Thyroid gland (tissue), 4 donors: ENCODE measurements around the gene AHSG. TPM values are rescaled to one million over a fixed set of nuclear protein-coding genes. Genes with fewer than 3 reads are reported as not detected.

Experiments
- DNase-seq, 2 donors: peaks; one replicate each; pipeline ENCODE4 v3.0.0-alpha.2; 2019
- H3K27ac ChIP-seq, 3 donors: fragments of 200-600 bp; sonication (generic); 1 replicate in 2 of 3; 2 replicates in 1 of 3; pipeline ENCODE4 v1.5.1; 2016 to 2019; ENCODE audit warnings: mild to moderate bottlenecking in 1 of 3, moderate library complexity in 1 of 3
- H3K27me3 ChIP-seq: fragments of 200-600 bp; sonication (generic); one replicate; pipeline ENCODE4 v1.5.1; 2019
- H3K36me3 ChIP-seq, 2 donors: fragments of 200-600 bp; sonication (generic); one replicate each; pipeline ENCODE4 v1.5.1; 2016 to 2019
- H3K4me1 ChIP-seq, 2 donors: fragments of 200-600 bp; sonication (generic); one replicate each; pipeline ENCODE4 v1.5.1; 2017 to 2019
- H3K4me3 ChIP-seq, 3 donors: fragments of 200-600 bp; sonication (generic); replicated peaks in 1 of 3; 1 replicate in 2 of 3; 2 replicates in 1 of 3; pipeline ENCODE4 v1.5.1; 2016; ENCODE audit warnings: mild to moderate bottlenecking in 1 of 3
- H3K9me3 ChIP-seq: fragments of 200-600 bp; sonication (generic); one replicate; pipeline ENCODE4 v1.5.1; 2017
- CTCF ChIP-seq, 6 experiments: fragments of 200-600 bp in 3 of 6; fragments of 450-650 bp in 3 of 6; sonication (generic) in 3 of 6; IDR thresholded peaks; one replicate each; pipeline ENCODE4 v1.5.1; 2016 to 2019; ENCODE audit warnings: antibody characterized with exemption in 6 of 6, mild to moderate bottlenecking in 2 of 6, inconsistent platforms in 1 of 6, moderate library complexity in 1 of 6
- POLR2A ChIP-seq, 2 donors: fragments of 450-650 bp; IDR thresholded peaks; one replicate each; pipeline ENCODE4 v1.6.1; 2017; ENCODE audit warnings: antibody characterized with exemption in 2 of 2, mild to moderate bottlenecking in 2 of 2, moderate library complexity in 1 of 2
- WGBS, 2 donors: methylation state at CpG; one replicate each; pipeline ENCODE4 v1.1.5; 2017; 5-methylcytosine and 5-hydroxymethylcytosine counted together
- intact Hi-C: fragments of 100-400 bp; cut with DNase I; formaldehyde crosslinking; loops from one replicate; pipeline ENCODE4 v1.15.1; 2023
- total RNA-seq, 4 donors: library from RNA; depleted of rRNA; stranded (reverse); fragments of >200 nt; gene quantifications; one replicate each; pipeline ENCODE4 v1.2.3, GENCODE V29; 2016

AHSG gene
- total RNA-seq, 4 donors from 2014 or later: not detected

DNA sequence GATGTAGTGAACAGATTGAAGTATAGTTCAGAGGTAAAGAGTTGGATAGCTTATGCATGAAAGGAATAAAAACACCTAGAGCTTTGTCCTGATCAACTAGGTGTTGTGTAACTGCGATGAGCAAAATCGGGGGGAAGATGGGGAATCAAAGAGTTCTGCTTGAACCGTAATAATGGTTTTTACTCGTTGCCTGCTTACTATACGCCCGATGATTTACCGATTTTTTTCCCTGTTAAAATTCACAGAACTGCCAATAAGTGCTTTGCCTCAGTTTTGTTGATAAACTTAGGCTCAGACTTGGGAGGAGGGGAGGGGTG, 43.1 kb upstream of the AHSG start:
- H3K4me1 ChIP-seq: peaks cover 25 to 38% of the 10 kb centered on the region in 2 donors
- H3K9me3 ChIP-seq: no peaks in the 10 kb centered on the region
- no peaks in the 10 kb centered on the region for H3K27me3 ChIP-seq
- peak overlapping the region; percentile 20 to 46 (median 35) for H3K27ac ChIP-seq
- WGBS, 2 donors: 7 to 14% methylated on average over 7 of the region's 7 CpGs
- peaks cover 0 to 15% of the 10 kb centered on the region in 2 donors for H3K36me3 ChIP-seq
- TF ChIP-seq CTCF (IDR thresholded peaks at IDR 0.05): no peak
- no peak for TF ChIP-seq POLR2A (IDR thresholded peaks at IDR 0.05)
- intact Hi-C loops: no loop called here
- DNase-seq: no peak
- H3K4me3 ChIP-seq: peak overlapping the region in 1 of 3 donors; percentile 22

- Histone ChIP-seq H3K4me3 (peak within 1 kb of the TSS; percentile 73 to 99 (median 98)), H3K36me3 (peaks cover 0 to 15% of the 10 kb centered on the region in 2 donors), H3K27ac (peak within 1 kb of the TSS; percentile 75 to 94 (median 82)), H3K9me3 (no peaks in the 10 kb centered on the region), H3K27me3 (no peaks in the 10 kb centered on the region), H3K4me1 (peaks cover 25 to 40% of the 10 kb centered on the region in 2 donors)
- intact Hi-C loops: no loop called here
- WGBS, 2 donors: 0% methylated on average over 43 to 44 of the region's 59 CpGs
- no peak for TF ChIP-seq CTCF (IDR thresholded peaks at IDR 0.05)
- TF ChIP-seq POLR2A (IDR thresholded peaks at IDR 0.05): peak in 1 of 2 donors; percentile 83
- peak; percentile 99 to 100 for DNase-seq
These were observed 42.5 kb upstream of the AHSG start, which contains the start of gene DNAJB11 for GRCh38 chr3:186570096-186570940. TSS of gene DNAJB11 (plus strand) at chr3:186570720. CDS start at chr3:186570898, 178 bp downstream.

DNA sequence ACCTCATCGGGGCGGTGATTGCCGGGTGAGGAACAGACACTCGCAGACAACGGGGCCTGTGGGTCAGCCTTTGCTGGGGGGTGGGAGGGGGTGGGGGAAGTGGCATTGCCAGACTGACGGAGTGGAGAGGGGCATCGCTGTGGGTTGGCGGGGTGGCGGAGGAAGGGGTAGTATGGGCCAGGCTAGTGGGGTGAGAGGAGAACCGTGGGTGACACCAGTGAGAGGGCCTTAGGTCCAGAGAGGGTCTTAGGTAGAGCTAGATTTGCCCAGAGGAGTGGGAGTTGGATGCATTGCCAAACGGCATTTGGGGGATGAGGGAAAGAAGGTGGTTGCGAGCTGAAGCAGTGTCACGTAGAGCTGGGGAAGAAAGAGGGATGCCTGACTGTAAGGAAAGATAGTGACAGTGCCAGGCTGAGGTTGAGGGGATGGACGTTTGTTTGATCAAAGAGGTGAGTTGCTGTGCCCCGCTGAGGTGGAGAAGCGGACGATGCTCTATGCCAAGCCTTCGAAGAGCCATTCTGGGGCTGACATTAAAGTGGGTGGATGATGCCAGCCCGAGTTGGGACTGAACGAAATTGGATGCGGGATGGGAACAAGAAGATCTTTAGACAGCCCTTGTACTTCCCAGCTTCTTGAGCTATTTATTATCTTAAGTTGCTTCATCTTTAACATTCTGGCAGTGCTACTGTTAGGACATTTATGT, 41.8 kb upstream of the AHSG start:
- Histone ChIP-seq H3K4me1 (peaks cover 25 to 33% of the 10 kb centered on the region in 2 donors), H3K27ac (peak overlapping the region; percentile 75 to 94 (median 82)), H3K9me3 (no peaks in the 10 kb centered on the region), H3K36me3 (peaks cover 7 to 21% of the 10 kb centered on the region in 2 donors), H3K4me3 (peak overlapping the region; percentile 73 to 99 (median 98)), H3K27me3 (no peaks in the 10 kb centered on the region)
- TF ChIP-seq CTCF (IDR thresholded peaks at IDR 0.05): no peak
- TF ChIP-seq POLR2A (IDR thresholded peaks at IDR 0.05): no peak
- intact Hi-C loops: no loop called here
- 8 to 11% methylated on average over 21 of the region's 21 CpGs for WGBS, 2 donors
- peak in 1 of 2 donors; percentile 5 for DNase-seq

- Histone ChIP-seq H3K4me3 (peak overlapping the region in 1 of 3 donors; percentile 73), H3K9me3 (no peaks in the 10 kb centered on the region), H3K27me3 (no peaks in the 10 kb centered on the region), H3K27ac (peak overlapping the region in 1 of 3 donors; percentile 82), H3K4me1 (peaks cover 25 to 30% of the 10 kb centered on the region in 2 donors), H3K36me3 (peaks cover 12 to 26% of the 10 kb centered on the region in 2 donors)
- 79 to 86% methylated on average over 2 of the region's 2 CpGs for WGBS, 2 donors
- DNase-seq: no peak
- no peak for TF ChIP-seq CTCF (IDR thresholded peaks at IDR 0.05)
- TF ChIP-seq POLR2A (IDR thresholded peaks at IDR 0.05): no peak
- intact Hi-C loops: no loop called here
These were observed 41.2 kb upstream of the AHSG start for GRCh38 chr3:186571644-186572013.
